ENCODE results near the gene MUL1. TPM values are rescaled to one million over a fixed set of nuclear protein-coding genes. Genes with fewer than 3 reads are reported as not detected.

Gene MUL1
- polyA plus RNA-seq, 1 of the 3 experiments (the other 2 are of a cell fraction): 22.8 TPM

- CTCF ChIA-PET: interaction anchor here (3.2 kb wide), 2 partner anchors 12 to 42 kb away, joined by 13 to 19 read pairs; partner anchors contain the start of gene CAMK2N1
- Histone ChIP-seq H3K79me2 (ENCODE audit: insufficient read depth) (no peaks in the 10 kb centered on the region), H3K4me1 (ENCODE audit: control insufficient read depth in 1 of 2, insufficient read depth in 2 of 2, low read depth in 1 of 2, low read length in 1 of 2) (peaks cover 0 to 29% of the 10 kb centered on the region in 2 experiments; a peak in 2 of 4 replicates), H3K4me3 (ENCODE audit: low read depth in 2 of 2, low read length in 1 of 2) (no peak overlapping the region), H4K20me1 (ENCODE audit: insufficient read depth) (no peaks in the 10 kb centered on the region), H3K36me3 (replicated peaks in 1 of 2; ENCODE audit: control insufficient read depth in 1 of 2, insufficient read depth in 2 of 2, low read length in 1 of 2) (no peaks in the 10 kb centered on the region), H2AFZ (ENCODE audit: low read depth) (no peak overlapping the region), H3K9ac (no peak overlapping the region), H3K9me2 (no peaks in the 10 kb centered on the region), H3K4me2 (no peak overlapping the region), H3K27ac (ENCODE audit: low read depth in 2 of 2, low read length in 1 of 2) (no peak overlapping the region; a peak in 1 of 4 replicates), H3K27me3 (ENCODE audit: insufficient read depth) (no peaks in the 10 kb centered on the region), H3F3A (replicated peaks; ENCODE audit: insufficient read depth) (no peaks in the 10 kb centered on the region), H3K9me3 (no peaks in the 10 kb centered on the region)
- no peak for DNase-seq
- POLR2A ChIA-PET: no interaction called here
- 83% methylated on average over 4 of the region's 4 CpGs for WGBS (ENCODE audit: low lambda C conversion rate)
- TF ChIP-seq ZBTB33 (IDR thresholded peaks at IDR 0.05; ENCODE audit: borderline replicate concordance, low read depth): no peak
- TF ChIP-seq POLR2AphosphoS5 (IDR thresholded peaks at IDR 0.05; ENCODE audit: low read depth, low read length): no peak
- no peak for TF ChIP-seq RXRA (IDR thresholded peaks at IDR 0.05; ENCODE audit: borderline replicate concordance, low read depth)
- no peak for TF ChIP-seq CHD2 (IDR thresholded peaks at IDR 0.05; ENCODE audit: low read length, partially characterized antibody)
- no peak for TF ChIP-seq EP300 (IDR thresholded peaks at IDR 0.05; ENCODE audit: borderline replicate concordance in 1 of 2, low read depth in 1 of 2, low read length in 1 of 2)
- TF ChIP-seq FOXM1 (IDR thresholded peaks at IDR 0.05; ENCODE audit: low read depth): no peak
- no peak for TF ChIP-seq GABPA (IDR thresholded peaks at IDR 0.05; ENCODE audit: low read depth)
- TF ChIP-seq IRF3 (IDR thresholded peaks at IDR 0.05; ENCODE audit: low read depth, low read length): no peak
- TF ChIP-seq MAX (IDR thresholded peaks at IDR 0.05; ENCODE audit: low read depth): no peak
- TF ChIP-seq MEF2A (IDR thresholded peaks at IDR 0.05; ENCODE audit: borderline replicate concordance, low read depth): no peak
- TF ChIP-seq USF2 (IDR thresholded peaks at IDR 0.05; ENCODE audit: borderline replicate concordance, low read depth, low read length): no peak
- TF ChIP-seq FOSL2 (IDR thresholded peaks at IDR 0.05; ENCODE audit: borderline replicate concordance, low read depth): no peak
- TF ChIP-seq RCOR1 (IDR thresholded peaks at IDR 0.05; ENCODE audit: low read length): no peak
- no peak for TF ChIP-seq NRF1 (IDR thresholded peaks at IDR 0.05; ENCODE audit: low read depth, low read length)
Observed at GRCh38 chr1:20472121-20472520, 35.8 kb downstream of the MUL1 start.

Measured in SK-N-SH (cell line).